Measurements from ENCODE around the gene FAM131B. TPM values are rescaled to one million over a fixed set of nuclear protein-coding genes. Genes with fewer than 3 reads are reported as not detected.

The FAM131B gene
- total and polyA plus RNA-seq, 2 of the 13 experiments (the other 11 are each of a cell fraction or from before 2014, with no cell fraction given), result 0.07 TPM; not detected in 1

GRCh38 chr7:143380646-143381426 lies 18.3 kb upstream of the FAM131B start, which contains the start of gene ZYX (continued):
- TF ChIP-seq ZFP91 (CRISPR knock-in tag; IDR thresholded peaks at IDR 0.05; ENCODE audit: borderline replicate concordance) (peak; percentile 76; the same call in 1 of the 2 replicates), SMAD1 (CRISPR knock-in tag; IDR thresholded peaks at IDR 0.05; ENCODE audit: borderline replicate concordance, low read depth) (0 out of 2 replicates have a peak, but pooled peaks have one; percentile 40), MTA1 (CRISPR knock-in tag; IDR thresholded peaks at IDR 0.05; ENCODE audit: borderline replicate concordance) (peak; percentile 9; the same call in 1 of the 2 replicates), SP1 (IDR thresholded peaks at IDR 0.05) (no peak), SP1 (CRISPR knock-in tag; IDR thresholded peaks at IDR 0.05) (no peak; the same call in 1 of the 2 replicates), MED1 (CRISPR knock-in tag; IDR thresholded peaks at IDR 0.05) (peak; percentile 42; the same call in 1 of the 2 replicates), ZNF547 (CRISPR knock-in tag; IDR thresholded peaks at IDR 0.05) (peak; percentile 19; the same call in 1 of the 2 replicates), ZNF563 (CRISPR knock-in tag; IDR thresholded peaks at IDR 0.05) (peak; percentile 96), CSRNP1 (CRISPR knock-in tag; IDR thresholded peaks at IDR 0.05) (peak; percentile 76; the same call in 1 of the 2 replicates), MYC (CRISPR knock-in tag; IDR thresholded peaks at IDR 0.05; ENCODE audit: borderline replicate concordance) (0 out of 2 replicates have a peak, but pooled peaks have one; percentile 17), ZFY (CRISPR knock-in tag; IDR thresholded peaks at IDR 0.05) (peak; percentile 68)
- TF ChIP-seq, protein P1, sequence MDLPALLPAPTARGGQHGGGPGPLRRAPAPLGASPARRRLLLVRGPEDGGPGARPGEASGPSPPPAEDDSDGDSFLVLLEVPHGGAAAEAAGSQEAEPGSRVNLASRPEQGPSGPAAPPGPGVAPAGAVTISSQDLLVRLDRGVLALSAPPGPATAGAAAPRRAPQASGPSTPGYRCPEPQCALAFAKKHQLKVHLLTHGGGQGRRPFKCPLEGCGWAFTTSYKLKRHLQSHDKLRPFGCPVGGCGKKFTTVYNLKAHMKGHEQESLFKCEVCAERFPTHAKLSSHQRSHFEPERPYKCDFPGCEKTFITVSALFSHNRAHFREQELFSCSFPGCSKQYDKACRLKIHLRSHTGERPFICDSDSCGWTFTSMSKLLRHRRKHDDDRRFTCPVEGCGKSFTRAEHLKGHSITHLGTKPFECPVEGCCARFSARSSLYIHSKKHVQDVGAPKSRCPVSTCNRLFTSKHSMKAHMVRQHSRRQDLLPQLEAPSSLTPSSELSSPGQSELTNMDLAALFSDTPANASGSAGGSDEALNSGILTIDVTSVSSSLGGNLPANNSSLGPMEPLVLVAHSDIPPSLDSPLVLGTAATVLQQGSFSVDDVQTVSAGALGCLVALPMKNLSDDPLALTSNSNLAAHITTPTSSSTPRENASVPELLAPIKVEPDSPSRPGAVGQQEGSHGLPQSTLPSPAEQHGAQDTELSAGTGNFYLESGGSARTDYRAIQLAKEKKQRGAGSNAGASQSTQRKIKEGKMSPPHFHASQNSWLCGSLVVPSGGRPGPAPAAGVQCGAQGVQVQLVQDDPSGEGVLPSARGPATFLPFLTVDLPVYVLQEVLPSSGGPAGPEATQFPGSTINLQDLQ (CRISPR knock-in tag; IDR thresholded peaks at IDR 0.05), result no peak
- TF ChIP-seq, protein P2, sequence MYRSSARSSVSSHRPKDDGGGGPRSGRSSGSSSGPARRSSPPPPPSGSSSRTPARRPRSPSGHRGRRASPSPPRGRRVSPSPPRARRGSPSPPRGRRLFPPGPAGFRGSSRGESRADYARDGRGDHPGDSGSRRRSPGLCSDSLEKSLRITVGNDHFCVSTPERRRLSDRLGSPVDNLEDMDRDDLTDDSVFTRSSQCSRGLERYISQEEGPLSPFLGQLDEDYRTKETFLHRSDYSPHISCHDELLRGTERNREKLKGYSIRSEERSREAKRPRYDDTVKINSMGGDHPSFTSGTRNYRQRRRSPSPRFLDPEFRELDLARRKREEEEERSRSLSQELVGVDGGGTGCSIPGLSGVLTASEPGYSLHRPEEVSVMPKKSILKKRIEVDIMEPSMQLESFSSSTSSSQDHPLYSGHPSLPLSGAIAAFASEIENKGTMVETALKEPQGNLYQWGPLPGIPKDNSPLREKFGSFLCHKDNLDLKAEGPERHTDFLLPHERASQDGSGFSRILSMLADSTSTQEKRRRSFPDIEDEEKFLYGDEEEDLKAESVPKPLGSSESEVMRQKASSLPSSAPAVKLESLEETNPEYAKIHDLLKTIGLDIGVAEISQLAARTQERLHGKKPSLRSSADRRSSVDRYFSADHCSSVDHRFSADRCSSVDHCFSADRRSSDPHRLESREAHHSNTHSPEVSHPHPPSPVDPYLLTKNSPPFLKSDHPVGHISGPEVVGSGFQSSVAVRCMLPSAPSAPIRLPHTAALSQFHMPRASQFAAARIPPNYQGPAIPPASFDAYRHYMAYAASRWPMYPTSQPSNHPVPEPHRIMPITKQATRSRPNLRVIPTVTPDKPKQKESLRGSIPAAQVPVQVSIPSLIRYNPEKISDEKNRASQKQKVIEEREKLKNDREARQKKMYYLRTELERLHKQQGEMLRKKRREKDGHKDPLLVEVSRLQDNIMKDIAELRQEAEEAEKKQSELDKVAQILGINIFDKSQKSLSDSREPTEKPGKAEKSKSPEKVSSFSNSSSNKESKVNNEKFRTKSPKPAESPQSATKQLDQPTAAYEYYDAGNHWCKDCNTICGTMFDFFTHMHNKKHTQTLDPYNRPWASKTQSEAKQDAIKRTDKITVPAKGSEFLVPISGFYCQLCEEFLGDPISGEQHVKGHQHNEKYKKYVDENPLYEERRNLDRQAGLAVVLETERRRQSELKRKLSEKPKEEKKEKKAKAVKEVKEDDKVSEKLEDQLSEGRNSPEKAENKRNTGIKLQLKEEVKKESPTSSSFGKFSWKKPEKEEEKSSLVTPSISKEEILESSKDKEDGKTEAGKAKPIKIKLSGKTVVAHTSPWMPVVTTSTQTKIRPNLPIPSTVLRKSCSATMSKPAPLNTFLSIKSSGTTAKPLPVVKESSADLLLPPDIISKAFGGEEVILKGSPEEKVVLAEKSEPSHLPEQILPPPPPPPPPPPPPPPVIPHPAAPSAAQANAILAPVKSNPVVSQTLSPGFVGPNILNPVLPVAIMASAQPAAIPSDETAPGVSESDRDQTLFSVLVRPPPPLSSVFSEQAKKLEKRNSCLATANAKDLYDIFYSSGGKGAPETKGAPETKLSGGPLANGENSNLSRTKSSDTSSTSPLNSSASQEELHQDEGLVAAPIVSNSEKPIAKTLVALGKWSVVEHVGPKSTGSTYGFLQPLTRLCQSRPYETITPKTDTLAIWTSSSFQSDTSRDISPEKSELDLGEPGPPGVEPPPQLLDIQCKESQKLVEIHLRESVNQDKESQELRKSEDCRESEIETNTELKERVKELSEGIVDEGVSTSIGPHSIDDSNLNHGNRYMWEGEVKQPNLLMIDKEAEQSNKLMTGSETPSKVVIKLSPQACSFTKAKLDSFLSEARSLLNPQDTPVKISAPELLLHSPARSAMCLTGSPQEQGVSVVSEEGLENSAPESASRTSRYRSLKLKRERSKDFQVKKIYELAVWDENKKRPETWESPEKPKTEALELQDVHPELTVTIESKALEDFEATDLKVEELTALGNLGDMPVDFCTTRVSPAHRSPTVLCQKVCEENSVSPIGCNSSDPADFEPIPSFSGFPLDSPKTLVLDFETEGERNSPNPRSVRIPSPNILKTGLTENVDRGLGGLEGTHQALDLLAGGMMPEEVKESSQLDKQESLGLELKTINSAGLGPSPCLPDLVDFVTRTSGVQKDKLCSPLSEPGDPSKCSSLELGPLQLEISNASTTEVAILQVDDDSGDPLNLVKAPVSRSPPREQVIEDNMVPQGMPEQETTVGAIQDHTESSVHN (CRISPR knock-in tag; IDR thresholded peaks at IDR 0.05), result no peak

Measured in HepG2 (cell line).